NCI-H2107 treated with DMSO at 0.1 percent for 48 hours (cell line): ENCODE data around the gene WDR74.

Experiments
- DNase-seq: peaks from one replicate; lab custom pipeline; 2025; ENCODE audit not compliant: unreplicated experiment; lab: John Stamatoyannopoulos, UW

Gene WDR74

DNA sequence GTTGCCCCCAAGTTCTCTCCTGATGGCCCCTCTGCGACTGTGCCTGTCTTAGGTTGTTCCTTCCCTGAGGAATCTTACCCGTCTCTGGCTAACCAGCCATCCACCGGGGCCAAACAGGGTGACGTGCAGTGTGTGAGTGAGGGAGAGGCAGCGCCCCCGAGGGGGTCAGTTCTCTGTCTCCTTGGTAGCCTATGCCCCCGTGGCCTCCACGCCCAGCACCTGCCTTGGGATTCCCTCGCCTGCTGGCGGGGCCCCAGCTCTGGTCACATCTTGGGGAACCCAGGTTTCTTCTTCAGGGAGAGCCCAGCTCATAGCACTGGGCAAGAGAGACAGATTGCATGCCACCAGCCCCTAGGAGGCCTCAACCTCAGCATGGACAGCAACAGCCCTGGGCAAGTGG, 39.9 kb downstream of the WDR74 start:
- DNase-seq: no peak

DNA sequence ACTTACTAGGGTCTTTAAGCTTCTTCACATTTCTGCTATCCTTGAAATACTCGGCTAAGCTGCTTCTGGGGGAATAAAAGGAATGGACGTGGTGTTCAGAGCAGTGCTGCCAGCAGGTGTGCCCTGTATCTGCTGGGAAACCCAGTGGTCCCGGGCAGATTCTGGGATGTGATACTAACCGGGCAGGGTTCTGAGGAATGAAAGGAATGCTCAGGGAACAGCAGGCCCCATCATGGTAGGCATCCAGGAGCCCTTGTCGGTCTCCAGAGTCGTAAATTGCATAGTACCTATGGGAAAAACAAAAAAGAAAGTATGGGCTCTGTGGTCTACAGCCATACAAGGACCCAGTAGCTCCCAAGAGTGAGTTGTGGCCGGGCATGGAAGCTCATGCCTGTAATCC, 43.1 kb downstream of the WDR74 start:
- no peak for DNase-seq

DNA sequence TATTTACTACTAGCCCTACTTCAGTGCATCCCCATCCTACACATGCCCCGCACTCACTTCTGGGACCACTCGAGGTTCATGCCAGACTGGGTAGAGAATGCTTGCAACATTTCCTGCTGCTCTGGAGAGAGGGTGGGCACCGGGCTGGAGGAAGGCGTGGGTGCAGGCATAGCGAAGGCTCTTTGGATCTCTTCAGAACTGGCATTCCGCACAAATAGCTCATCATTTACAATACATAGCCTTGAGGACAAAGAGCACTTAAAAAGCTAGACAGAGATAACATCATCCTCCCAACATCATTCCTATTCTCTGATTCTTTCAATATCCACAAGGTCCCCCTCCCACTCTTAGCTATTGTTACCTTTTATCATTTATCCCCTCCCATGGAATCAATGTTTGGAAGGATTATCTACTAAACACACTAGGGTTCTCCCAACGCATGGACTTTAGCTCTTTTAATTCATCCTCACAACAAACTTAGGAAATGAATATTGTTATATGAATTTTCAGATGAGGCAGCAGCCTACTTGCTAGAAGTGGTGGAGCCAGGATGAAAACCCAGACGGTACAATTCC, 45.1 kb downstream of the WDR74 start:
- DNase-seq: no peak

DNA sequence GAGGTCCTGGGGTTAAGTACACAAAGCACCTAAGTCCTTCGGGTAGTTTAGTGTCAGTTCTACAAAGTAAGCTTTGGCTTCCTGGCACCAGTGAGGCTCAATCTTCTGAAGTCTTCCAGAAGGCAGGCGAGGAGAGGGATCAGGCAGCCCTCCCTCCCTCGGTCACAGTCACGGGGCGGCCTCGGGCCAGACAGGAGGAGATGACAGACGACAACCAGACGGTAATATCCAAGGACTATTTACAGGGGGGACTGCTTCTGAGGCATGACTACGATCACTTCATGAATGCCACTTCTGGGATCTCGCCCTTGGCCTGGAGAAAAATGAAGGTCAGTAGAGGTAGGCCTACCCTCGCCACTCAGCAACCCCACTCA, 47.2 kb downstream of the WDR74 start:
- DNase-seq: no peak

DNA sequence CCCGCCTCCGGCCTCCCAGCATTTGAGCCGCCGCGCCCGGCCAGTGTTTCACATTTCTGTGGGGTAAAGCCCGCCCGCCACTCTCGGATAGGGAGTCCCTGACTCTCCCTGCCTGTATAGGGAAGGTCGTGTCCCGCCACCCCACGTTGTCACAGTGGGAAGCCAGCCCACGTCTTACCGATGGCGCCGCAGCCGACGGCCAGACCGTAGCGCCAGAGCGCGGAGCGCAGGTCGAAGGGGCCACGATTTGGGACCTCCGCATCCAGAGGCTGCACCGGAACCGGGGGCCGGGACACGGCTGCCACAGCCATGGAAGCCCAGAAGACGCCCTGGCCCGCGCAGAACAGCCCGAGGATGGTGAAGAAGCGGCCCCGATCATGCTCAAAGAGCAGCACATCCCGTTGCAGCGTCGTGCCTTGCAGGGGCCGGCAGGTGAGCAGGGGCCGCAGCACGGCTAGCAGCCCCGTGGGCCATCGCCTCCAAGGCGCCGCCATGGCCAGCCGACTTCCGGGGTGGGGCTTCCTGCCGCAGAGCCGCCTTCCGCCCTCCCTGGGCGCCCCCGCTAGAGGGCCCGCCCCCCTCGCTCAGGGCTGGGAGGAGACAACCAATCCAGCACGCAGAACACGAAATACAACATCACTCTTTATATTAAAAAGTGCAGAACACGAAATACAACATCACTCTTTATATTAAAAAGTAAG, 47.7 kb downstream of the WDR74 start, which contains the start of gene TMEM223:
Gene TMEM223 (minus strand): TSS at position 506 of the 701 bp plus-strand sequence. CDS start 12 bp downstream, at position 494.
- DNase-seq: peak; percentile 38

- DNase-seq: no peak
Measured at GRCh38 chr11:62789576-62789975, 49.8 kb downstream of the WDR74 start.

DNA sequence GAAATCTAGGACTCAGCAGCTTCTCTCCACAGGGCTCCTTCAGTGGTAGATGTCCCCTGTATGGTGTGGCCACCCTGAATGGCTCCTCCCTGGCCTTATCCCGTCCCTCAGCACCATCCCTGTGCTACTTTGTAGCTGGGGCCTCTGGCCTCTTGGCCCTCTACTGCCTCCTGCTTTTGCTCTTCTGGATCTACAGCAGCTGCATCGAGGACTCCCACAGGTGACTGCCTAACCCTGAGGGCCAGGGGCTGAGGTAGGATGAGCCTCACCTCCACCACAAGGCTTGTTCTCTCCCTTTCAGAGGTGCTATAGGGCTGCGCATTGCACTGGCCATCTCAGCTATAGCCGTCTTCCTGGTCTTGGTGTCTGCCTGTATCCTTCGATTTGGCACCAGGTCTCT, 50.4 kb downstream of the WDR74 start:
- DNase-seq: no peak

DNA sequence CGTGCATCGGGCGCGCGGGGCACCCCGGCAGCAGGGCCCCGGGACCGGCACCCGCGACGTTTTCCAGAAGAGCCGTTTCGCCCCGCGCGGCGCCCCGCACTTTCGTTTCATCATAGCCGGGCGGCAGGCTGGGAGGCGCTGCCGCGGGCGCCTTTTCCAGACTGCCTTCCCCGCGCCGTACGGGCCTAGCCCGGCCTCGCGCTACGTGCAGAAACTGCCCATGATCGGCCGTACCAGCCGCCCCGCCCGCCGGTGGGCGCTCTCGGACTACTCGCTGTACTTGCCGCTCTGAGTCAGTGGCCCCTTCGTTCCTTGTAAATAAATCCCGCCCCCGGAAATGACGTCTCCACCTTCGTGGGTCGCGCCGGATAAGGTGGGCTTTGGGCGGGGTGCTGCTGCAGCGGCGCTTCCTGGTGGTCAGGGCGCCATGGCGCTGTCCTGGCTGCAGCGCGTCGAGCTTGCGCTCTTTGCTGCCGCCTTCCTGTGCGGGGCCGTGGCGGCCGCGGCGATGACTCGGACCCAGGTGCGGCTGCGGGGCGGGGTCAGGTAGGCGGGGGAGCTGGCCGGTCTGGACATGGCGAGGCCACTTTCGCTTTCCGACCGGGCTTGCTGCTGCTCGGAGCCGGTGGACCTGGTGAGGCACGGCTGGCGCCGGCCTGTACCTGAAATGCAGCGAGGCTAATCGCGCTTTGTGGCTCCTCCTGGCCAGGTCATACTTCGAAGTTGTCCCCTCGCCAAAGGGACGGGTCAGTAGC, 52.2 kb downstream of the WDR74 start, which contains the start of gene TMEM179B:
Gene TMEM179B (plus strand): TSS at position 398 of the 755 bp plus-strand sequence. CDS start 30 bp downstream, at position 428.
- DNase-seq: peak; percentile 82

- peak; percentile 39 for DNase-seq
Measured at GRCh38 chr11:62786318-62787004, 52.9 kb downstream of the WDR74 start.
